Measurements from ENCODE around the gene XRRA1. TPM values are rescaled to one million over a fixed set of nuclear protein-coding genes. Genes with fewer than 3 reads are reported as not detected.

Gene XRRA1
- total RNA-seq, 1 experiment from 2014 or later = 17.3 TPM

- TF ChIP-seq ZFX (IDR thresholded peaks at IDR 0.05) = no peak
- Histone ChIP-seq H3K9me3 (ENCODE audit: control insufficient read depth in 1 of 2, insufficient read depth in 1 of 2, low read depth in 1 of 2, low read length in 2 of 2) (no peaks in the 10 kb centered on the region), H4K20me1 (ENCODE audit: insufficient read depth) (no peaks in the 10 kb centered on the region), H3K9ac (ENCODE audit: low read length) (no peak overlapping the region), H3K79me2 (ENCODE audit: insufficient read depth, low read length) (no peaks in the 10 kb centered on the region), H3K36me3 (ENCODE audit: control insufficient read depth in 1 of 2, insufficient read depth in 2 of 2, low read length in 2 of 2) (peaks cover 2 to 7% of the 10 kb centered on the region in 2 experiments; a peak in 3 of 4 replicates), H3K27ac (ENCODE audit: low read depth, low read length) (no peak overlapping the region), H3K4me2 (ENCODE audit: low read length) (no peak overlapping the region), H3K27me3 (ENCODE audit: insufficient read depth, low read length) (no peaks in the 10 kb centered on the region), H3K9me2 (ENCODE audit: insufficient read depth) (no peaks in the 10 kb centered on the region), H3K4me1 (ENCODE audit: control insufficient read depth in 1 of 2, insufficient read depth in 2 of 2, low read length in 2 of 2) (peaks cover 0 to 4% of the 10 kb centered on the region in 2 experiments; a peak in 1 of 4 replicates), H2AFZ (ENCODE audit: low read depth, low read length, poor library complexity, severe bottlenecking) (no peak overlapping the region), H3K4me3 (replicated peaks in 1 of 2; ENCODE audit: low read depth in 1 of 2, low read length in 2 of 2) (no peak overlapping the region)
- ATAC-seq (no peak), DNase-seq (ENCODE audit: low read depth, low spot score) (no peak)
- ChIA-PET POLR2A (no interaction called here), RAD21 (ENCODE audit: low non-redundant PET in 1 of 2, low total read pairs in 2 of 2, uncharacterized antibody in 2 of 2, unreplicated experiment in 2 of 2) (no interaction called here), CTCF (no interaction called here)
- intact Hi-C loops (cut with micrococcal nuclease) = no loop called here
- BruUV-seq (replicated peaks) = no TSS peak
Measured at GRCh38 chr11:74847395-74847794, 101.5 kb downstream of the XRRA1 start.

GRCh38 chr11:74846770-74847169, 102.1 kb downstream of the XRRA1 start:
- Histone ChIP-seq H3K4me1 (ENCODE audit: control insufficient read depth in 1 of 2, insufficient read depth in 2 of 2, low read length in 2 of 2) (peaks cover 0 to 4% of the 10 kb centered on the region in 2 experiments; a peak in 1 of 4 replicates), H3K4me3 (replicated peaks in 1 of 2; ENCODE audit: low read depth in 1 of 2, low read length in 2 of 2) (no peak overlapping the region), H3K9ac (ENCODE audit: low read length) (no peak overlapping the region), H3K27ac (ENCODE audit: low read depth, low read length) (no peak overlapping the region), H3K79me2 (ENCODE audit: insufficient read depth, low read length) (no peaks in the 10 kb centered on the region), H3K9me2 (ENCODE audit: insufficient read depth) (no peaks in the 10 kb centered on the region), H3K27me3 (ENCODE audit: insufficient read depth, low read length) (no peaks in the 10 kb centered on the region), H3K36me3 (ENCODE audit: control insufficient read depth in 1 of 2, insufficient read depth in 2 of 2, low read length in 2 of 2) (peaks cover 7 to 10% of the 10 kb centered on the region in 2 experiments; a peak in 3 of 4 replicates), H3K4me2 (ENCODE audit: low read length) (no peak overlapping the region), H2AFZ (ENCODE audit: low read depth, low read length, poor library complexity, severe bottlenecking) (no peak overlapping the region), H3K9me3 (ENCODE audit: control insufficient read depth in 1 of 2, insufficient read depth in 1 of 2, low read depth in 1 of 2, low read length in 2 of 2) (no peaks in the 10 kb centered on the region), H4K20me1 (ENCODE audit: insufficient read depth) (no peaks in the 10 kb centered on the region)
- TF ChIP-seq ZFX (IDR thresholded peaks at IDR 0.05) = no peak
- no peak for TF ChIP-seq REST (IDR thresholded peaks at IDR 0.05; ENCODE audit: low read depth)
- no peak for TF ChIP-seq JUND (IDR thresholded peaks at IDR 0.05)
- no peak for TF ChIP-seq SIN3A (IDR thresholded peaks at IDR 0.05; ENCODE audit: low read depth)
- no peak for TF ChIP-seq YY1 (IDR thresholded peaks at IDR 0.05; ENCODE audit: extremely low read depth, insufficient replicate concordance, low read depth, low read length)
- CTCF ChIA-PET = no interaction called here
- POLR2A ChIA-PET = no interaction called here
- ATAC-seq (no peak), DNase-seq (ENCODE audit: low read depth, low spot score) (no peak)
- intact Hi-C loops (cut with micrococcal nuclease) = no loop called here
- BruUV-seq (replicated peaks) = no TSS peak
- RAD21 ChIA-PET (ENCODE audit: low non-redundant PET in 1 of 2, low total read pairs in 2 of 2, uncharacterized antibody in 2 of 2, unreplicated experiment in 2 of 2) = no interaction called here
